Activated naive CD4-positive, alpha-beta T cell treated with Interleukin-2 at 50 U/mL for 16 hours (primary cell): ENCODE measurements around the gene ALPI.
A peak's percentile ranks its signal among the peaks of the same experiment; 100 is the strongest.
"Not testable (repeated sequence)": the region's sequence is repeated elsewhere in the genome, so short reads cannot be mapped to it uniquely, and the experiment has no call there.

Source experiments
- DNase-seq: peaks from one replicate; pipeline ENCODE4 v3.0.0-alpha.2; 2020

Gene ALPI

DNA sequence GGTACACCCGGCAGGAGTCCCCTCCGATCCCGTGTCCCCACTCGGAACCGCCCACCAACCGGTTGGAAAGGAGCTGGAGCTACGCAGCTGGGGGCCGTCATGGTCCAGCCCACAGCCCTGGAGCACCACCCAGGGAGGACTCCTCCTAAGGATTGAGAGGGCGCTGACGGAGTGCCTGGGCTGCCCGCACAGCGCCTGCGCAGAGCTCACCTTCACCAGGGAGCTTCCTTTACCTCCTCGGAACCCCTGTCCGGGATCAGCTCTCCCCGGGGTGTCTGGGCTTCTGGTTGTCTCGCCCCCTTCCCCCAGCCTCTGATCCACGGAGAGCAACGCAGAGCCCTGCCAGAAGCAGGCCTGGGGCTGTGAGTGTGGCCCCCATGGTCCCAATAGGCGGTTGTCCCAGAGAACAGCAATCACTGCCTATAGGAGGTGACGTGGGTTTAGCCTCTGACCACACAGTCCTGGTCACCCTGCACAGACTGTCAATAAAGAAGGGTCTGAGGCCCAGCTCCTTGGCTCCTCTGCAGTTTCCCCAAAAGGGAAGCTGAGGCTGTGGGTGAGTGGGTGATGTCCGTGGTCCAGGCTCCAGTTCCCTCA, 34.7 kb upstream of the ALPI start:
- DNase-seq: no peak

DNA sequence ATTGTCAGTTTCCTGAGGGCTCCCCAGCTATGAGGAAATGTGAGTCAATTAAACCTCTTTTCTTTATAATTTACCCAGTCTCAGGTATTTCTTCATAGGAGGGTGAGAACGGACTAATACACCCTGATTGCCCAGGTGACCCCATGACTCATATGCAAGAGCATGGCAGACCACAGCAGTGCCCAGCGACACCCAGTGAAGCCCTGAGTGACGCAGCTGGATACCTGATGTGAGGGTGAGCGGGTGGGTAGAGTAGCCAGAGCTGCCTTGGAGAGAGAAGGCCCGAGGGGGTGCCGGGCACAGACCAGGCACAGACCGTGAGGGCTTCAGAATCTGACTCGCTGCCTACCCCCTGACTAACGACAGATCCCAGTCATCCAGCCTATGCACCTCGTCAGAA, 33.9 kb upstream of the ALPI start:
- no peak for DNase-seq

DNA sequence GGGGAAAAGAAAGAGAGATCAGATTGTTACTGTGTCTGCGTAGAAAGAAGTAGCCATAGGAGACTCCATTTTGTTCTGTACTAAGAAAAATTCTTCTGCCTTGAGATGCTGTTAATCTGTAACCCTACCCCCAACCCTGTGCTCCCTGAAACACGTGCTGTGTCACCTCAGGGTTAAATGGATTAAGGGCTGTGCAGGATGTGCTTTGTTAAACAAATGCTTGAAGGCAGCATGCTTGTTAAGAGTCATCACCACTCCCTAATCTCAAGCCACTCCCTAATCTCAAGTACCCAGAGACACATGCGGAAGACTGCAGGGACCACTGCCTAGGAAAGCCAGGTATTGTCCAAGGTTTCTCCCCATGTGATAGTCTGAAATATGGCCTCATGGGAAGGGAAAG, 33.0 kb upstream of the ALPI start:
- DNase-seq: not testable (repeated sequence)

DNA sequence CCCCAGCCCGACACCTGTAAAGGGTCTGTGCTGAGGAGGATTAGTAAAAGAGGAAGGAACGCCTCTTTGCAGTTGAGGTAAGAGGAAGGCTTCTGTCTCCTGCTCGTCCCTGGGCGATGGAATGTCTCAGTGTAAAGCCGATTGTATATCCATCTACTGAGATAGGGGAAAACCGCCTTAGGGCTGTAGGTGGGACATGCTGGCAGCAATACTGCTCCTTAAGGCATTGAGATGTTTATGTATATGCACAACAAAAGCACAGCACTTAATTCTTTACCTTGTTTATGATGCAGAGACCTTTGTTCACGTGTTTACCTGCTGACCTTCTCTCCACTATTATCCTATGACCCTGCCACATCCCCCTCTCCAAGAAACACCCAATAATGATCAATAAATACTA, 32.5 kb upstream of the ALPI start:
- DNase-seq: not testable (repeated sequence)

DNA sequence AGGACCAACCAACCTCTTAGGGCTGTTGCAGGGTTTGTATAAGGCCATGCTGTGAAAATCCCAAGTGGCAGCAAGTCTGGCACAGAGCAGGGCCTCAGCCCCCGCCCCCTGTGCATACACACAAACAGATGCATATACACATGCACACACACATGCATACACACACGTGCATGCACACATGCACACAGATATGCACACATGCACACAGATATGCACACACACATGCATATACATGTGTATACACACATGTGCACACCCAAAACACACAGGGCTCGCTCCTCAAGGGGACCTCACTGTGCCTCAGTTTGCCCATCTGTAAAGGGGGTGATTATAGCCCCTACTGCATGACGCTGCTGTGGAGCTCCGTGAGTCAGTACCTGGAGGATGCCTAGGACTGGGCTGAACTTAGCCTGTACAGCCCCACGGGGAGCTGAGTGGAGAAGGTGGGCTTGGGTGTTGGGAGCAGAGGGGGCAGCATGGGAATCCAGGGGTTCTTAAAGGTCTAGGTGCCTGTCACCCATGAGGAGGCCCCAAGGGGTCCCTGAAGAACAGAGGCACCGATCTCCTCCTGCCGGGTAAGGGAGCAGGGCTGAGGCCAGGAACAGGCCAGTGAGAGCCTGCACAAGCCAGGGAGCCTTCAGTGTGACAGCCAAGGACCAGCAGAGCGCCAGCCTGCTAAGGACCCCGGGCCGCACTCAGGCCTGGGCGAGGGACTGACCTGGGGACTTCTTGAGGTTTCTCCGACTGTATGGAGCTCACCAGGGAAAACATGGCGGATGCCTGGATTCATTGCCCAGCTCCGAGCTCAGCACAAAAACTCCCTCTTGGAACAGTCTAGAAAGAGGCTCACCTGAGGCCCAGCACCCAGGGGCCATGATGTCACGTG, 24.0 kb upstream of the ALPI start:
- DNase-seq: no peak

DNA sequence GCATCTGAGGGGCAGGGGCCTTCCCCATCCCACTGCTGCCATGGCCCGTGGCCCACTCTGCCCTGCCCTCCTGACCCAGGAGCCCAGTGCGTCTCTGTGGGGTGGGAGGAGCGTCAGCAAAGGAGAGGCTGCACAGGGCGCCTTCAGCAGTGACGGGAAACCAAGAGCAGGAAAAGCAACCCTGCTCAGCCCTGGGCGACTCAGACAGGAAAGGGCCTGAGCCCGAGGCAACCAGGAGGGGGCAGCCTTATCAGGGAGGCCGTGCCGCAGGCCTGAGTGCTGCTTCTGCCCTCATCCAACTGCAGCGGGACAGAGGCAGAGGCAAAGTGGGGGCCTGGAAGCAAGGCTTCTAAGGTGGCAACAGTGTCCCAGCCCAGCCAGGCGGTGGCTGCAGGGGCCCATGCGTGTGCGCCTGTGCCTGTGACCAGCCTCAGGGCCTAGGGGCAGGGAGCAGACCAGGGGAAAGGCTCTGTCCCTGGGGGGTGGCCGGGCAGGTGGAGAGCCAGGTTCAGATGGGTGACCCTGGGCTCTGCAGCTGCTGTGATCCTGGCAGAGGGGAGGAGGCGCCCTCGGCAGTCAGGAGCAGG, 23.3 kb upstream of the ALPI start:
- DNase-seq: no peak

DNA sequence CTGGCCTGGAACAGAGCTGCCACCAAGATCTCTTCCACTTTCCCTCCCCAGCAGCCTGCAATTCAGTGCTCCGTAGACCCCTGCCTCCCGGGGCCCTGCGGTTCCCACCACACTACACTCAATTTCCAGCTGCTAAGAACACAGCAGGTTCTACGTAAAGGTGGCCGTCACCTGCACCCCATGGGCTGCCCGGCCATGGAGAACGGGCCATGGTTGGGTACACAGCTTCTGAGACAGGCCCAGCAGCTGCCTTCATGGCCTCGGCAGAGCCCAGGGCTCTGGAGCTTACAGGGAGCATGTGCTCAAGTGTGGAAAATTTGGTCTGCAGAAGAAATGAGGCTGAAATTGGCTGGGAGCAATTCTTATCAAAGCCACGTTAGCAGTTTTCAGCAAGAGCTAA, 22.3 kb upstream of the ALPI start:
- not testable (repeated sequence) for DNase-seq

DNA sequence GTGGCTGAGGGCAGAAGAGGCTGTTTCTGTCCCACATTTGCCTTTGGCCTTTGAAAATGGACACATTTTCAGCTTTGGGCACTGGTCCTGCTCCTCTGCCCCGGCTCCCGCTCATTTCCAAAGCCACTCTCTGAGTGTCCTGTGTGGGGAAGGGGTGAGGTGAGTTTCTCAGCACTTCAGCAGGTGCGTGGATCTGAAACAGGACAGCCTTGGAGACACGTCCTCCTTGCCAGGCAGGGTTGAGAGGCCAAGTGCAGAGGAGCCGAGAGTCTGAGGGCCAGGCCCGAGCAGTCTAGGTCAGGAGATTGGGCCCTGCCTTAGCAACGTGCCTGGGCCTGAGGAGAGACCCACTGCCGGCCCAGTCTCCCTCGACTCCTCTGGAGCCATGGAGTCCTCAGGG, 21.9 kb upstream of the ALPI start:
- DNase-seq: no peak

DNA sequence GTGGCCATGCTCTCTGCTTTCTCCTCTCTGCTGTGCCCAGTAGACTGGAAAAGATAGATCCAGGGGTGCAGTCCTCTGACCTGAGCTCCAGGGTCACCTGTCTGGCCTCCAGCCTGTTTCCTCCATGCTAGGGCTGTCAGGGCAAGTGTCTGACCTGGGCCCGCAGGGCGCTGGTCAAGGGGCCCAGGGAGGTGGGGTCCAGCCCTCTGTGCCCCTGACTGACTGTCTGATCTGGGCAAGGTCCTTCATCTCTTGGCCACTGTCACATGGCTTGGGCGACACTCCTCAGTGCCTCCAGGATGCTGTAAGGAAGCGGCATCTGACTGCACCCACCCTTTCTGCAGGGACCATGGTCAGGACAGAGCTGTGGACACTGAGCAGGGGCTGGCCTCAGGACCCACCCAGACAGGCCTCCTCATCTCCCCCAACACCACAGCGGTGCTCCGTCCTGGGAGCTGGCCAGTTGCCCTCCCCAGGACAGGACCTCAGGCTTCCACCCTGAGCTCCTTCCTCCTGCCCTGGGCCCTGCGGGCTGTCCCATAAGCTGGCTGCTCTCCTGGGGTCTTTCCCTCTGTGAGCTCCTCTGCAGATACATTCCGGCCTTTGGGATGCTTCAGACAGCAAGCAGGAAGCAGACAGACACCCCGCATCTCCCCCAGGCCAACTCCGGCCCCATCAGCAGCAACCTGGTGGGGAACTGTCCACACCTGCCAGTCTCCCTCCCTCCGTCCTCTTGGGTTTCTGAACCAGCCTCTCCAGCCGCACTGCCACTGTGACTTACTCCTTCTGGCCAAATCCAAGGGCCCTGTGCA, 21.2 kb upstream of the ALPI start:
- no peak for DNase-seq

DNA sequence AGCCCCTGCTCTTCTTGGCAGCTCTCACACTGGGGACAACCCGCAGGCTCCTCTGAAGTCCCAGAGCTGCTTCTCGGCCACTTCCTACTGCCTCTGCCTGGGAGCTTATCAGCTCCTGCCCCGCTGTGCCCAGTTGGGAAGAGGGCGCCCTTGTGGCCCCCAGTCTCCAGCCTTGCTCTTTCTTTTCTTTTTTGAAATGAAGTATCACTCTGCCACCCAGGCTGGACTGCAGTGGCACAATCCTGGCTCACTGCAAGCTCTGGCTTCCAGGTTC, 20.6 kb upstream of the ALPI start:
- DNase-seq: no peak

DNA sequence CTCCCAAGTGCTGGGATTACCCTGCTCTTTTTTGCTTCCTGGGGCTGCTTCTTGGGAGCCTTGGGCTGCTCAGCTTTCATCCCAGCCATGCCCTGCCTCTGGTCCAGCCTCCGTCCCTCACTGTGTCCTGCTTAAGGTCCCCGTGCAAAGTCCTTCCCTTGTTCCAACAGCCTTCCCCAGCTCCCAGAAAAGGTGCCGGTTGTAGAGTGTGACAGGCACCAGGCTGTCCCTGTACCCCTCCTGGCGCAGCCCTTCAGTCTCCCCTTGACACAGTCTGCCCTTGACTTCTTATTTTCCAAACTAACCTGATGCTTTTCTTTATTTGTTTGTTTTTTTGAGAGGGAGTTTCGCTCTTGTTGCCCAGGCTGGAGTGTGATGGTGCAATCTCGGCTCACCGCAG, 20.1 kb upstream of the ALPI start:
- DNase-seq: no peak

DNA sequence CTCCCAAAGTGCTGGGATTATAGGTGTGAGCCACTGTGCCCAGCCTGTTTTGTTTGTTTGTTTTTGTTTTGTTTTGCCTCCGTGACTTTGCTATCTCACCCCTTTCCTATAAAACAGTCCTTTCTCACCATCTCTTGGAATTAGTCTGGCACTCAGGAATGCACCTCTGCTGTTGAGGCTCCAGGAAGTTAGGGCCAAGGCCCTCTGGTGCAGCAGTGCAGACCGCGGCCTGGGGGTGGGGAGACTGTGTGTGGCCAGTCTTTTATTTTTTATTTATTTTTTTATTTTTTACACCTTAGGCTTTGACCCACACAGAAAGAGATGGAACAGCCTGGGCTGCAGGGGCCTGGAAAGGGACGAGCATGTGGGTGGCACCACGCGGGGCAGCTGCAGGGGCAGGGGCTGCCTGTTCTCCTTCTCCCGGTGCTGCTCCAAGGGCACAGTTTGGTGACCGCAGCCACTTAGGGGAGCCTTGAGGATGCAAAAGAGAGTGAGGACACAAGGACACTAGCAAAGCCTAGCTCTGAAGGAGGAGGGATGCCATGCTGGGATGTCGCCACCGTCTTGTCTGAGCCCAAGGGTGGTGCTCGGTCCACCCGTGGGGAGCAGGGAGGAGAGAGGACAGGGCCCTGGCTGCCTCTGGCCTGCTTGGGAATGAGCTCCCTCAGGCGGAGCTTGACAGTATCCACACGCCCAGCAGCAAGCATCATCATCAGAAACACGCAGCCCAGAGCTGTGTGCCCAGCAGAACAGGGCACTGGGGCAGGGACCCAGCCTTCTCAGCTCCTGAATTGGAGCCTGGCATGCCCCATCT, 19.4 kb upstream of the ALPI start:
- no peak for DNase-seq

DNA sequence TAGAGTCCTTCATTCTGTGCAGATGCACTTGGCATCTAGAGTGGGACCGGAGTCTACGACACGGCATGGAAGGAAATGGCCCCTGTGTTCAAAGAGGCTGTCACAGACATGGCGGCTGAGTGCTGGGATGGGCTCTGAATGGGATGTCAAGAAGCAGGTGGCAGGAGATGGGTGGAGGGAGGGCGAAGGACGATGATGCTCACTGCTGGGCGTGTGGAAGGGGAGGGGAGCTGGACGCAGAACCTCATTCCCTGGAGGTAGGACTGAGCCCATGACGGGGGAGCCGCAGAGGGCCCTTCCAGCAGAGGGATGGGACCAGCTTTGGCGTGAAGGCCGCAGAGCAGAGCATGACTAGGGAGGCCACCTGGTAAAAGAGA, 18.8 kb upstream of the ALPI start:
- DNase-seq: no peak

DNA sequence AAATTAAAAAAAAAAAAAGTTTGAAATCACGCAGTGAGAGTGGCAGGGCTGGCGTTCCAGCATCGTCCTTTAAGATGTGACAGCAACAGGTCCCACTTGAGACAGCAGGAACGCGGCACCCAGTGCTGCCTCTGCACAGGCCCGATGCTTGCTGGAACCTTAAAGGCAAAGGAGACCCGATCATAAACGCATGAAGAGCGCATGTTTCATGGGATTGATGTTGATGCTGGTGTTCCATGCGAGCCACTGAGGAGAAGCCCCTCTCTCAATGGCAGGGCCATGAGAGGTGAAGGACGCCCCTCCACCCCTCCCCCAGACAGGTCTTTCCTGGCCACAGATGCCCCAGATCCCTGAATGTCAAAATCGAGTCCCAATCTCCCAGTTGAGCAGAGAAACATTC, 17.9 kb upstream of the ALPI start:
- DNase-seq: no peak

DNA sequence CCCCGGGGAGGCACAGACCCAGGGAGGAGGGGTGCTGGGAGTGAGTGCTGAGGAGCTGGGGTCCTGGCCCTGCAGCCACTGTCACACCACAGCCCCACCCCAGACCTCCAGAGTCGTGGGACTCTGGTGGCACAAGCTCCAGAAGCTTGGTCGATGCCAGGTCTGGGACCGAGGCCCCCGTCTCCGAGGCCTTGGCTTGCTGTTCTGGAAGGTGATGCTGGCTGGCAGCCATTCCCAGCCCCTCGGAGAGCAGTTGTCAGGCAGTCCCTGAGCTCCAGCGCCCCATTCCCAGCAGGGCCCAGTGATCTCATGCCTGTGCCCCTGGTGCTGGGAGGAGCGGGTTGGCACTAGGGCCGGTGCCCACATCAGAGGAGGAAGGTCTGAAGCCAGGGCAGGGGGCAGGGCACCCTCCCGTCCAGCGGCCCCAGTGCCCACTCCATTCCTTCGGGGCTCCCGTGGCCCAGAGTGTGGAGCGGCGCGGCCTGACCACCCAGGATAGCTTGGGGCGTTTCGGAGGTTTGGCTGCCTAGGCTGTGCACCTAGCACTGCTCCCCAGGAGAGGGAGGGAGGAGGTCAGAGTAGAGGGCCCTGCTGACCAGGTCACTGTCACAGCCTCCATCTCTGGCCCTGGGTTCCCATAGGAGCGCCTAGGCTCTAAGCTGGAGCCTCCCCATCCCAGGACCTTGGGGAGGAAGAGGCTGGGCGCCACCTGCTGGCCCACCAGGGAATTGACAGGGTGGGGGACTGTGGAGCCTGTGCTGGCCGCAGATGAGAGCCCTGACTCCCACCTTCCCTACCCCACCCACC, 16.8 kb upstream of the ALPI start:
- DNase-seq: peak; percentile 48

DNA sequence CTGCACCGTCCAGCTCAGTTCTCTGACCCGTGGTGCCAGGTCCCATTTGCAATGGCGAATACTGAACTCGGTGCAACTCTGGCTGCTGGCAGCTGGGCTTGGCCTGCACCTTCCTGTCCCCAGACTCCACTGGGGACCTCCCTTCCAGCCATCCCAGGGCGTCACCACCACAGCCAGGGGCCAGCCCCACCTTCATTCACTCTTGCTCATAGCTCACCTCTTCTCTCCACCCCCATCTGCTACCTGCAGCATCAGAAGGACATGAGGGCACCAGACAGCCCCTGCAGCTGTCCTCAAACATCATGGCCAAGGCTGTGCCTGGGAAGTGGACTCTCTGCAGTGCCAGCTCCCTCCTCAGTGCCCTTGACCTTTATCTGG, 16.2 kb upstream of the ALPI start:
- DNase-seq: no peak

DNA sequence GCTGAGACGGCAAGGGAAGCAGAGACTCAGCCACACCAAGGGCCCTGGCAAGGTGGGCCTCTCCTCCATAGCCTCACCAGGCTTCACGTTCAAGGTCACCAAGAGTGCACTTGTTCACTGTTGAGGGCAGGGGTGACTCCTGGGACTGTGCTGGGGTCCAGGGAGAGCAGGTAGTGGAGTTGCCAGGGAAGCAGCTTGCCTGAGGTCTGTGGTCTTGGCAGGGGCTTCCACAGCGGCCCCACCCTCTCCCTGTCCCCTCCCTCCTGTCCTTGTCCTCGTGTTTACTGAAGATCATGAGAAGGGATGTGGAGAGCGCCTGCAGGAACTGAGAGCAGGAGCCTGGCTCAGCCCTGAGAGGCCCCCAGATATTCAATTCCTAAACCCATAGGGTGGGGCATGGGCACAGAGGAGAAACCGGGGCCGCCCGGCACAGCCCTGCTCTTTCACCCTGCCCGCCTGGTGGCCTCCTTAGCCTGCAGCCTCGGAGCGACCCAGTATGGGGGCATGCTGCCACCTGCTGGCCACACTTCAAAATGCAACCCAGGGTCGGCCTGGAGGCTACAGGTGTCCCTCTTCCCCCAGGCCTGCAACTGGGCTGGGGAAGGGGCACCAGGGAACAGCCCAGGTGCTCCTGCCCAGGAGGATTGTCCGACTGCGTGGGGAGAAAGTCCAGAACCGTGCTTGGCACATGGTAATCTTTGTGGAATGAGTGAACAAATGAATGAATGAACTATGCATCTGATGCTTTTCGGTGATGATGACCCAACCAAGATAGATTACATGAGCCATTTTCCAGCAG, 15.5 kb upstream of the ALPI start:
- peak; percentile 89 for DNase-seq

DNA sequence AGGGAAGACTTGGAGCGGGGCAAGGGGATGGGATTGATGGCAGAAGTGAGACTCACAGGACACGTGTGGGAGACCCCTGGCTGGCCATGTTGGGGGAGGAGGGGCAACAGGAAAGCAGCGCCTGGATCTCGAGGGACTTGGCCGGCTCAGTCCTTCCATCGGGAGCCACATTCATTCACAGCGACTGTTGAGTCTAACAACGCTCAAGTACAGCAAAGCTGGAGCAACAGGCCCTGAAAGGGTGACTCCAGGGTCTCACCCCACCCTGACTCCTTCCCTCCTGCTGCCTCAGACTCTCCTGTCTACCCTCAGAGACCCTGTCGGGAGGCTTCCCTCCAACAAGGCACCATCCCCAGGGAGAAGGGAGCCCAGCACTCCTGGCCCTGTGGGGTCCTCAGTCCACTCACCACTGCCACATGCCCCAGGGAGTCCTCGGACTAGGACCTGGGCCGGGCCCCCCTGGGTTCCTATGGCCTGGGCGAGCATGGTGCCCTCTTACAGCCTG, 14.8 kb upstream of the ALPI start:
- DNase-seq: no peak

DNA sequence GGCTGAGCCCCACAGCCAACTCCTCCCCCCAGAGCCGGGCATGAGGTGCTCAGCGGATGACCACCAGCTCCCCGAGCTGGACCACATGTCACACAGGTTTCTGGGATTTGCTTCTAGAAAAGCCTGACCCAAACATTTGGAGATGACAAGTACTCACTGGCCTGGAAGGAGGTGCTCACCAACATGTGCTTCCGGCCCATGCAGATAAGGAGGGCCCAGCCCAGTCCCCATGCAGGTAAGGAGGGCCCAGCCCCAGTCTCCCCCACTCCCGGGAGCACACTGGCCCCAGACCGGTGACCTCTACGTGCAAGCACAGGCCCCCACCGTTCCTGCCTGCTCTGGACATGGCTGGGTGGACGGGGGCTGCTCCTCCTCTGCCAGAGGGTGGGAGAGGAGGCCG, 14.0 kb upstream of the ALPI start:
- DNase-seq: not testable (repeated sequence)

DNA sequence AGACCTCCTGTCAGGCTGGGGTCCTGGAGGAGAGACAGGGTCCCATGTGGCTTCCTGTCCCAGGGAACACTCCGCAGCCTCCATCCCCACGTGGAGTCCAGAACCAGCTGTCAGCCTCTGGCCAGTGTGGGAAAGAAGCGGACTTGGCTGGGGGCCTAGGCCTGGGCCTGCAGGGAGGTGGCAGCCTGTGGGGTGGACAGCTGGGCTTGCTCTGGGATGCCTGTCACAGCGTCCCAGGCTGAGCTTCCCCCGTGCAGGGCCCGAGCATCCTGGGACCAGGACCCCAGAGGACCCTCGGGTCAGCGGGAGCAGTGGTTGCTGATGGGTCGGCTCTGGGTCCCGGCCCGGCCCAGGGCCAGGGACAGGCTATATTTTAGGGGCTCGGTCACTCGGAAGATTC, 13.5 kb upstream of the ALPI start:
- DNase-seq: not testable (repeated sequence)

DNA sequence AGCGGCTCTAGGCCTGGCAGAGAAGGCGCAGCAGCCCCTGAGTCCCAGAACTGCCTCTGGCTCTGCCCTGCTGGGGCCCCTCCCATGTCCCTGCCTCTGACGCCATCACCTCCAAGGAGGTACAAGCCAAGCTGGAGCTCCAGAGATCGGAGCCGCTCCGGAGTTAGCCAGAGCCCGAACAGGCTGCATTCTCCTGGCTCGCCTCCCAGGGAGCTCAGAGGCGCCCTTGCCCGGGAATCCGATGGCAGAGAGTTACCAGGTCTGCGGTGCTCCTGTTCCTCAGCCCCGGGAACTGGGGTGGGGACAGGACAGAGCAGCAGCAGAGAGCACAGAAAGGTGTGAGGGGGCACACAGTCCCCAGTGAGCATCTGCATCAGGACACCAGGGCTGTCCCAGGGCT, 12.9 kb upstream of the ALPI start:
- not testable (repeated sequence) for DNase-seq
